ENCODE results near the gene FOXG1. TPM values are rescaled to one million over a fixed set of nuclear protein-coding genes. Genes with fewer than 3 reads are reported as not detected.

FOXG1 gene
- total and polyA plus RNA-seq, 9 of the 15 experiments (the other 6 are each of a cell fraction or from before 2014, with no cell fraction given): 0.56 to 3.7 (median 0.85) TPM

GRCh38 chr14:28759653-28760313, 6.8 kb upstream of the FOXG1 start:
- Histone ChIP-seq H3K4me1 (replicated peaks in 1 of 2; ENCODE audit: control insufficient read depth in 2 of 2, insufficient read depth in 2 of 2, low read length in 2 of 2) (no peaks in the 10 kb centered on the region; a peak in 1 of 5 replicates), H3K9me3 (replicated peaks; ENCODE audit: control insufficient read depth, insufficient read depth, low read depth, low read length) (no peaks in the 10 kb centered on the region), H3K9ac (ENCODE audit: insufficient read depth in 1 of 2, low read depth in 2 of 2, low read length in 2 of 2) (no peak overlapping the region; a peak in 1 of 4 replicates), H3K27ac (ENCODE audit: extremely low read depth, low read depth, low read length) (no peak overlapping the region), H3K79me2 (ENCODE audit: control insufficient read depth, insufficient read depth, low read length) (peaks cover 13% of the 10 kb centered on the region), H3K9me1 (ENCODE audit: control insufficient read depth, insufficient read depth, low read length) (no peaks in the 10 kb centered on the region), H3K36me3 (ENCODE audit: control insufficient read depth, insufficient read depth, low read length) (no peaks in the 10 kb centered on the region), H2AFZ (ENCODE audit: low read depth, low read length) (no peak overlapping the region), H3K4me3 (no peak overlapping the region), H4K20me1 (replicated peaks; ENCODE audit: control insufficient read depth, insufficient read depth, low read length) (no peaks in the 10 kb centered on the region), H3K27me3 (ENCODE audit: control insufficient read depth in 2 of 2, insufficient read depth in 2 of 2, low read length in 2 of 2) (no peaks in the 10 kb centered on the region; a peak in 1 of 5 replicates), H3K4me2 (ENCODE audit: insufficient read depth, low read length) (no peak overlapping the region)
- intact Hi-C loops (cut with micrococcal nuclease) (loop anchor here (10.0 kb wide), 1 partner anchor 255 kb away; no protein-coding TSS in a partner anchor), in situ Hi-C loops (cut with MboI) (loop anchor here (10.0 to 25.0 kb wide), 3 partner anchors 453 to 1453 kb away; no protein-coding TSS in a partner anchor)
- DNase-seq (ENCODE audit: extremely low read depth in 1 of 4, low spot score in 3 of 4) (no peak), ATAC-seq (no peak), FAIRE-seq (no peak)
- ChIA-PET POLR2A (no interaction called here), CTCF (ENCODE audit: low intra/inter-chr PET ratio) (no interaction called here)
- TF ChIP-seq ZNF277 (CRISPR knock-in tag; IDR thresholded peaks at IDR 0.05; ENCODE audit: borderline replicate concordance) (no peak), SNIP1 (IDR thresholded peaks at IDR 0.05; ENCODE audit: low read depth) (no peak), XRCC3 (IDR thresholded peaks at IDR 0.05) (no peak), ZNF431 (CRISPR knock-in tag; IDR thresholded peaks at IDR 0.05) (no peak), MITF (IDR thresholded peaks at IDR 0.05) (no peak), ZBTB43 (CRISPR knock-in tag; IDR thresholded peaks at IDR 0.05) (no peak), AFF4 (CRISPR knock-in tag; IDR thresholded peaks at IDR 0.05) (no peak), HLTF (IDR thresholded peaks at IDR 0.05) (no peak), HNRNPUL1 (IDR thresholded peaks at IDR 0.05; ENCODE audit: low read length) (no peak), ESRRB (CRISPR knock-in tag; IDR thresholded peaks at IDR 0.05; ENCODE audit: borderline replicate concordance) (no peak), JUND (IDR thresholded peaks at IDR 0.05; ENCODE audit: borderline replicate concordance, low read depth, low read length) (no peak), JUND (tag; IDR thresholded peaks at IDR 0.05; ENCODE audit: borderline replicate concordance, low read depth, low read length) (no peak), SNRNP70 (optimal IDR thresholded peaks at IDR 0.05; ENCODE audit: low read depth, low read length) (no peak), CHD4 (IDR thresholded peaks at IDR 0.05; ENCODE audit: insufficient read depth, insufficient replicate concordance, low read depth, low read length, poor library complexity, severe bottlenecking) (no peak)
- no TSS peak for BruUV-seq (replicated peaks)
- 43% methylated on average over 6 of the region's 36 CpGs for WGBS (ENCODE audit: insufficient coverage, low coverage, missing lambda C conversion rate)
